CD14-positive monocyte (primary cell): ENCODE data around the gene SP100. TPM values are rescaled to one million over a fixed set of nuclear protein-coding genes. Genes with fewer than 3 reads are reported as not detected.

ENCODE experiments used
- DNase-seq, 3 donors: peaks; one replicate each; pipeline ENCODE4 v3.0.0-alpha.2; 2011 to 2022
- H2AFZ ChIP-seq: 2 replicates; pipeline ENCODE4 v1.6.0; 2012; ENCODE audit warnings: mild to moderate bottlenecking, low read depth, low read length, inconsistent platforms; ENCODE audit not compliant: insufficient read depth, poor library complexity, severe bottlenecking
- H3K27ac ChIP-seq, 2 donors: 1 replicate in 1 of 2; 2 replicates in 1 of 2; pipeline ENCODE4 v1.5.1; 2012 to 2013; ENCODE audit warnings: low read length in 2 of 2, control low read depth in 1 of 2, inconsistent platforms in 1 of 2, low read depth in 1 of 2, mild to moderate bottlenecking in 1 of 2
- H3K27me3 ChIP-seq, 2 donors: one replicate each; pipeline versions ENCODE4 v1.6.0 to v1.6.1; 2011 to 2013; ENCODE audit warnings: low read length in 2 of 2; ENCODE audit not compliant: control insufficient read depth in 2 of 2, insufficient read depth in 2 of 2
- H3K36me3 ChIP-seq, 2 donors: replicated peaks in 1 of 2; 1 replicate in 1 of 2; 2 replicates in 1 of 2; pipeline versions ENCODE4 v1.5.1 to v1.6.1; 2012 to 2013; ENCODE audit warnings: low read length in 2 of 2, control low read depth in 1 of 2, inconsistent platforms in 1 of 2, mild to moderate bottlenecking in 1 of 2; ENCODE audit not compliant: insufficient read depth in 2 of 2, control insufficient read depth in 1 of 2
- H3K4me1 ChIP-seq, 2 donors: 1 replicate in 1 of 2; 2 replicates in 1 of 2; pipeline versions ENCODE4 v1.5.1 to v1.6.1; 2012 to 2013; ENCODE audit warnings: low read length in 2 of 2, control low read depth in 1 of 2, inconsistent platforms in 1 of 2, mild to moderate bottlenecking in 1 of 2, moderate library complexity in 1 of 2; ENCODE audit not compliant: insufficient read depth in 2 of 2, control insufficient read depth in 1 of 2
- H3K4me2 ChIP-seq: replicated peaks from 2 replicates; pipeline ENCODE3; 2012; ENCODE audit warnings: low read length, moderate library complexity, mild to moderate bottlenecking; ENCODE audit not compliant: poor library complexity, severe bottlenecking; ENCODE audit errors: extremely low read depth
- H3K4me3 ChIP-seq, 3 experiments: fragments of 200-600 bp in 1 of 3; sonication (generic) in 1 of 3; replicated peaks in 1 of 3; 1 replicate in 2 of 3; 2 replicates in 1 of 3; pipeline ENCODE4 v1.5.1; 2011 to 2013; ENCODE audit warnings: low read length in 3 of 3, mild to moderate bottlenecking in 3 of 3, control low read depth in 2 of 3, low read depth in 2 of 3, inconsistent platforms in 1 of 3, moderate library complexity in 1 of 3
- H3K79me2 ChIP-seq: 2 replicates; pipeline ENCODE4 v1.6.0; 2012; ENCODE audit warnings: mild to moderate bottlenecking, control low read depth, inconsistent platforms, low read length, moderate library complexity; ENCODE audit not compliant: insufficient read depth
- H3K9ac ChIP-seq: 2 replicates; pipeline ENCODE4 v1.6.0; 2017; ENCODE audit warnings: low read length, mild to moderate bottlenecking; ENCODE audit not compliant: insufficient read depth, poor library complexity, severe bottlenecking
- H3K9me3 ChIP-seq, 2 donors: replicated peaks in 1 of 2; 1 replicate in 1 of 2; 2 replicates in 1 of 2; pipeline versions ENCODE4 v1.5.1 to v1.6.1; 2012 to 2013; ENCODE audit warnings: low read length in 2 of 2, control low read depth in 1 of 2; ENCODE audit not compliant: control insufficient read depth in 1 of 2, insufficient read depth in 1 of 2
- H4K20me1 ChIP-seq: 2 replicates; pipeline ENCODE4 v1.6.0; 2012; ENCODE audit warnings: mild to moderate bottlenecking, low read length, control low read depth, moderate library complexity; ENCODE audit not compliant: insufficient read depth
- H3K27ac Mint-ChIP-seq, 7 donors: one replicate each; pipeline ENCODE4 v1.8.0; 2020; ENCODE audit warnings: mild to moderate bottlenecking in 7 of 7, mixed read lengths in 7 of 7, moderate library complexity in 6 of 7, inconsistent platforms in 2 of 7
- H3K27me3 Mint-ChIP-seq, 3 donors: one replicate each; pipeline ENCODE4 v1.8.0; 2021 to 2022; ENCODE audit warnings: low read depth in 3 of 3, mild to moderate bottlenecking in 3 of 3, mixed read lengths in 3 of 3, moderate library complexity in 3 of 3, inconsistent platforms in 1 of 3
- H3K36me3 Mint-ChIP-seq, 2 donors: one replicate each; pipeline ENCODE4 v1.8.0; 2020; ENCODE audit warnings: mixed read lengths in 2 of 2, inconsistent platforms in 1 of 2, mild to moderate bottlenecking in 1 of 2
- H3K4me1 Mint-ChIP-seq: one replicate; pipeline ENCODE4 v1.8.0; 2020; ENCODE audit warnings: mild to moderate bottlenecking, mixed read lengths
- H3K4me3 Mint-ChIP-seq, 2 donors: one replicate each; pipeline ENCODE4 v1.8.0; 2020; ENCODE audit warnings: mild to moderate bottlenecking in 2 of 2, mixed read lengths in 2 of 2, moderate library complexity in 1 of 2
- H3K9me3 Mint-ChIP-seq, 7 donors: one replicate each; pipeline ENCODE4 v1.8.0; 2020 to 2022; ENCODE audit warnings: mixed read lengths in 7 of 7, mild to moderate bottlenecking in 6 of 7, moderate library complexity in 6 of 7, inconsistent platforms in 2 of 7
- WGBS: methylation state at CpG from one replicate; pipeline ENCODE4 v1.1.5; 2013; ENCODE audit warnings: missing lambda C conversion rate; ENCODE audit not compliant: insufficient coverage; 5-methylcytosine and 5-hydroxymethylcytosine counted together
- intact Hi-C, 2 donors: fragments of 100-400 bp; cut with micrococcal nuclease; formaldehyde crosslinking; loops; one replicate each; pipeline versions ENCODE4 v1.15.0 to v1.15.1; 2023
- polyA plus RNA-seq, 3 donors: library from polyadenylated mRNA; depleted of rRNA in 1 of 3; unstranded in 2 of 3; stranded (reverse) in 1 of 3; fragments of 300-500 nt in 2 of 3; fragments of >200 nt in 1 of 3; fragmentation: Illumina TruSeq in 2 of 3; gene quantifications; 1 replicate in 2 of 3; 2 replicates in 1 of 3; pipeline ENCODE4 v1.2.3, GENCODE V29; 2012 to 2021
- TF ChIP-seq, protein P1 (sequence below): fragments of 200-600 bp; IDR thresholded peaks from one replicate; pipeline ENCODE4 v1.8.0; 2022; ENCODE audit warnings: antibody characterized with exemption, mild to moderate bottlenecking

The SP100 gene
- polyA plus RNA-seq, 3 donors: 68.1 to 101 (median 97.4) TPM

DNA sequence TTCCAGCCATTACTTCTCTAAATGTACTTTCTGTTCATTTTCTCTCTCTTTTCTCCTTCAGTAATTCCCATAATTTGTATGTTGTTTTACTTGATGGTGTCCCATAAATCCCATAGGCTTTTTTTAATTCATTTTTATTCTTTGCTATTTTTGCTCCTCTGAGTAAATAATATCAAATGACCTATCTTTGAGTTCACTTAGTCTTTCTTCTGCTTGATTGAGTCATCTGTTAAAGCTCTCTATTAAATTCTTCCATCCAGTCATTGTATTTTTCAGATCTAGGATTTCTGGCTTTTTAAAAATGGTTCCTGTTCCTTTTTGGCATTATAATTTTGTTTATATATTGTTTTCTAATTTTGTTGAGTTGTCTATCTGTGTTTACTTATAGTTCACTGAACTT, 13.5 kb downstream of the SP100 start:
- Histone ChIP-seq H2AFZ (no peak overlapping the region), H3K27me3 (no peaks in the 10 kb centered on the region), H4K20me1 (peaks cover 98% of the 10 kb centered on the region), H3K4me1 (peaks cover 17 to 36% of the 10 kb centered on the region in 2 donors), H3K9ac (no peak overlapping the region), H3K9me3 (peaks cover 0 to 11% of the 10 kb centered on the region in 2 donors), H3K27ac (no peak overlapping the region), H3K4me3 (no peak overlapping the region), H3K4me2 (no peak overlapping the region), H3K79me2 (peaks cover 100% of the 10 kb centered on the region), H3K36me3 (peaks cover 20 to 59% of the 10 kb centered on the region in 2 donors)
- intact Hi-C loops: no loop called here
- Mint-ChIP-seq H3K27ac (peak overlapping the region in 2 of 7 donors; percentile 2 to 13), H3K4me3 (no peak overlapping the region), H3K36me3 (peaks cover 45 to 61% of the 10 kb centered on the region in 2 donors), H3K9me3 (peaks cover 6 to 17% (median 10%) of the 10 kb centered on the region in 7 donors), H3K4me1 (peaks cover 46% of the 10 kb centered on the region), H3K27me3 (no peaks in the 10 kb centered on the region)
- TF ChIP-seq, protein P1, sequence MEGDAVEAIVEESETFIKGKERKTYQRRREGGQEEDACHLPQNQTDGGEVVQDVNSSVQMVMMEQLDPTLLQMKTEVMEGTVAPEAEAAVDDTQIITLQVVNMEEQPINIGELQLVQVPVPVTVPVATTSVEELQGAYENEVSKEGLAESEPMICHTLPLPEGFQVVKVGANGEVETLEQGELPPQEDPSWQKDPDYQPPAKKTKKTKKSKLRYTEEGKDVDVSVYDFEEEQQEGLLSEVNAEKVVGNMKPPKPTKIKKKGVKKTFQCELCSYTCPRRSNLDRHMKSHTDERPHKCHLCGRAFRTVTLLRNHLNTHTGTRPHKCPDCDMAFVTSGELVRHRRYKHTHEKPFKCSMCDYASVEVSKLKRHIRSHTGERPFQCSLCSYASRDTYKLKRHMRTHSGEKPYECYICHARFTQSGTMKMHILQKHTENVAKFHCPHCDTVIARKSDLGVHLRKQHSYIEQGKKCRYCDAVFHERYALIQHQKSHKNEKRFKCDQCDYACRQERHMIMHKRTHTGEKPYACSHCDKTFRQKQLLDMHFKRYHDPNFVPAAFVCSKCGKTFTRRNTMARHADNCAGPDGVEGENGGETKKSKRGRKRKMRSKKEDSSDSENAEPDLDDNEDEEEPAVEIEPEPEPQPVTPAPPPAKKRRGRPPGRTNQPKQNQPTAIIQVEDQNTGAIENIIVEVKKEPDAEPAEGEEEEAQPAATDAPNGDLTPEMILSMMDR: no peak
- no peak for DNase-seq

DNA sequence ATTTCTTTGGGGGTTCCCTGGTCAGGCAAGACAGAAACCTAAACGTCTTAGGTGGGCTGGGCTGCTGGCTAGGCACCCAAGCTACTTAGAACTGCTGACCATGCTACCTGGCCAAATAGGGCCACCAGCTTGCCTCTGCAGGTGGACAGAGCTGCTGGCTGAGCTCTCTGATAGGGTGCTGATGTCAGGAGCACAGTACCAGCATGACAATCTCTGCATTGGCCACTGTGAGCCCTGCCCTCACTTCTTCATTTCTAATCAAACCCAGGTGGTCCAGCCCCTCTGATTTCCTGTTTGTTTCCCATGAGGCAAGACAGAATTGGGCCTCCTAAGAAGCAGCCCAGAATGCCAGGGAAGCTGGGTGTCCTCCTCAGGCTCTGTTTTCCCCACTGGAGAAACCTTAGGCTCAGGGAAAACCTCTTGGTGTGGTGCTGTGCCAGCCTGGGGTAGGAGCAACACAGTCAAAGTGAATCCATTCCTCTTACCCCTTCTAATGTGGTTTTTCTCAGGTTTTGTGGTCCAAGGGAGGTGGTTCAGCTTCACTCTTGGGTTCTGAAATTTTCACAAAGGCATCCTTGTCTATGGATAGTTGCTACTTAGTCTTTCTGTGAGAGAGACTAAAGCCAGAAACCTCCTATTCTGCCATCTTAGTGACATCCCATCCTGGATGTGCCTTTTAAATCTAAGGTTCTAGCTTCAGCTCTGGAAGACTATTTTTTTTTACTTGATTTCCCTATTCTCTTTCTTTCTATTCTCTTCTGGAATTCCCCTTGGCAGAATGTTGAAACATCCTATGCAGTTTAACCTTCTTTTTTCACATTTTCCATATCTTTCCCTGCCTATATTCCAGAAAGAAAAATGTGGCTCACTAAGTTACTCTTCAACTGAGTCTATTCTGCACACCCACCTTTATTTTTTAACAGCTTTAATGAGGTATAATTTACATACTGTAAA, 15.2 kb downstream of the SP100 start:
- TF ChIP-seq, protein P1: no peak
- no peak overlapping the region for H3K4me3 Mint-ChIP-seq
- intact Hi-C loops: no loop called here
- peaks cover 3 to 15% of the 10 kb centered on the region in 2 donors for H3K9me3 ChIP-seq
- H3K27ac Mint-ChIP-seq: peak overlapping the region; percentile 49 to 86 (median 75)
- H3K9me3 Mint-ChIP-seq: peaks cover 10 to 20% (median 13%) of the 10 kb centered on the region in 7 donors
- peaks cover 100% of the 10 kb centered on the region for H3K79me2 ChIP-seq
- H3K36me3 ChIP-seq: peaks cover 24 to 59% of the 10 kb centered on the region in 2 donors
- H3K27me3 ChIP-seq: no peaks in the 10 kb centered on the region
- DNase-seq: peak in 1 of 3 donors; percentile 37
- WGBS: 100% methylated on average over 1 of the region's 1 CpG
- H2AFZ ChIP-seq: no peak overlapping the region
- H3K4me2 ChIP-seq: no peak overlapping the region
- peaks cover 15 to 27% of the 10 kb centered on the region in 2 donors for H3K4me1 ChIP-seq
- peaks cover 41% of the 10 kb centered on the region for H3K4me1 Mint-ChIP-seq
- H3K36me3 Mint-ChIP-seq: peaks cover 41 to 61% of the 10 kb centered on the region in 2 donors
- H3K4me3 ChIP-seq: no peak overlapping the region
- H4K20me1 ChIP-seq: peaks cover 98% of the 10 kb centered on the region
- no peak overlapping the region for H3K9ac ChIP-seq
- H3K27ac ChIP-seq: peak overlapping the region; percentile 46 to 67
- H3K27me3 Mint-ChIP-seq: no peaks in the 10 kb centered on the region
